Measurements from ENCODE around the gene DISP3. TPM values are rescaled to one million over a fixed set of nuclear protein-coding genes. Genes with fewer than 3 reads are reported as not detected.

The DISP3 gene
- total and polyA plus RNA-seq, 2 experiments from 2014 or later, result 0.10 TPM; not detected in 1

- 89% methylated on average over 9 of the region's 9 CpGs for WGBS (ENCODE audit: low lambda C conversion rate, missing lambda C conversion rate)
- Histone ChIP-seq H3K4me1 (ENCODE audit: insufficient read depth) (no peaks in the 10 kb centered on the region), H3K27ac (no peak overlapping the region), H3K4me3 (no peak overlapping the region), H3K9me2 (replicated peaks; ENCODE audit: insufficient read depth) (no peaks in the 10 kb centered on the region), H4K20me1 (ENCODE audit: insufficient read depth, poor library complexity, severe bottlenecking) (no peaks in the 10 kb centered on the region), H3K79me2 (no peaks in the 10 kb centered on the region), H3K4me2 (no peak overlapping the region), H3K36me3 (replicated peaks; ENCODE audit: insufficient read depth, low read depth) (no peaks in the 10 kb centered on the region), H3K27me3 (no peaks in the 10 kb centered on the region), H3K9me3 (ENCODE audit: low read depth) (no peaks in the 10 kb centered on the region), H2AFZ (no peak overlapping the region)
- TF ChIP-seq EZH2phosphoT487 (IDR thresholded peaks at IDR 0.05; ENCODE audit: low read depth, severe bottlenecking, unreplicated experiment) (no peak), CTCF (IDR thresholded peaks at IDR 0.05; ENCODE audit: poor library complexity) (no peak), EZH2 (IDR thresholded peaks at IDR 0.05; ENCODE audit: borderline replicate concordance) (no peak)
- no peak for DNase-seq (ENCODE audit: low spot score)
Measured at GRCh38 chr1:11516961-11517635, 38.1 kb downstream of the DISP3 start.

- no peaks in the 10 kb centered on the region for H3K9me3 ChIP-seq (ENCODE audit: low read depth)
- no peaks in the 10 kb centered on the region for H3K27me3 ChIP-seq
- no peak overlapping the region for H3K27ac ChIP-seq
- H3K4me1 ChIP-seq (ENCODE audit: insufficient read depth), result no peaks in the 10 kb centered on the region
- H3K79me2 ChIP-seq, result no peaks in the 10 kb centered on the region
- no peaks in the 10 kb centered on the region for H3K36me3 ChIP-seq (replicated peaks; ENCODE audit: insufficient read depth, low read depth)
- H3K9me2 ChIP-seq (replicated peaks; ENCODE audit: insufficient read depth), result no peaks in the 10 kb centered on the region
- H3K4me2 ChIP-seq, result no peak overlapping the region
- no peak for DNase-seq (ENCODE audit: low spot score)
- 90% methylated on average over 16 of the region's 16 CpGs for WGBS (ENCODE audit: low lambda C conversion rate, missing lambda C conversion rate)
- TF ChIP-seq CTCF (IDR thresholded peaks at IDR 0.05; ENCODE audit: poor library complexity), result no peak
- no peak for TF ChIP-seq EZH2phosphoT487 (IDR thresholded peaks at IDR 0.05; ENCODE audit: low read depth, severe bottlenecking, unreplicated experiment)
- no peak for TF ChIP-seq EZH2 (IDR thresholded peaks at IDR 0.05; ENCODE audit: borderline replicate concordance)
- no peak overlapping the region for H2AFZ ChIP-seq
- H4K20me1 ChIP-seq (ENCODE audit: insufficient read depth, poor library complexity, severe bottlenecking), result no peaks in the 10 kb centered on the region
- no peak overlapping the region for H3K4me3 ChIP-seq
Measured at GRCh38 chr1:11518016-11518701, 39.2 kb downstream of the DISP3 start.

- TF ChIP-seq EZH2 (IDR thresholded peaks at IDR 0.05; ENCODE audit: borderline replicate concordance) (no peak), EZH2phosphoT487 (IDR thresholded peaks at IDR 0.05; ENCODE audit: low read depth, severe bottlenecking, unreplicated experiment) (no peak), CTCF (IDR thresholded peaks at IDR 0.05; ENCODE audit: poor library complexity) (no peak)
- no peak overlapping the region for H3K27ac ChIP-seq
- no peak overlapping the region for H3K4me2 ChIP-seq
- H4K20me1 ChIP-seq (ENCODE audit: insufficient read depth, poor library complexity, severe bottlenecking), result no peaks in the 10 kb centered on the region
- H3K36me3 ChIP-seq (replicated peaks; ENCODE audit: insufficient read depth, low read depth), result no peaks in the 10 kb centered on the region
- H3K9me2 ChIP-seq (replicated peaks; ENCODE audit: insufficient read depth), result no peaks in the 10 kb centered on the region
- no peak overlapping the region for H3K4me3 ChIP-seq
- H2AFZ ChIP-seq, result no peak overlapping the region
- no peak for DNase-seq (ENCODE audit: low spot score)
- no peaks in the 10 kb centered on the region for H3K9me3 ChIP-seq (ENCODE audit: low read depth)
- H3K4me1 ChIP-seq (ENCODE audit: insufficient read depth), result no peaks in the 10 kb centered on the region
- H3K27me3 ChIP-seq, result no peaks in the 10 kb centered on the region
- no peaks in the 10 kb centered on the region for H3K79me2 ChIP-seq
- 85% methylated on average over 18 of the region's 18 CpGs for WGBS (ENCODE audit: low lambda C conversion rate, missing lambda C conversion rate)
Measured at GRCh38 chr1:11518791-11519628, 40.1 kb downstream of the DISP3 start.

Data from hepatocyte (in vitro differentiated cells).